IPS DF 6.9 (cell line): Measurements from ENCODE around the gene CALD1.

Experiments
- DNase-seq: peaks from one replicate; pipeline ENCODE4 v3.0.0-alpha.2; 2013; ENCODE audit warnings: low read depth, low spot score
- H3K27ac ChIP-seq: one replicate; pipeline ENCODE4 v1.5.1; 2013; ENCODE audit warnings: low read length, control low read depth
- H3K27me3 ChIP-seq: 2 replicates; pipeline ENCODE4 v1.6.1; 2013; ENCODE audit warnings: mild to moderate bottlenecking, low read length; ENCODE audit not compliant: control insufficient read depth, insufficient read depth
- H3K36me3 ChIP-seq: 2 replicates; pipeline ENCODE4 v1.6.1; 2013; ENCODE audit warnings: low read length; ENCODE audit not compliant: control insufficient read depth, insufficient read depth
- H3K4me1 ChIP-seq: 2 replicates; pipeline ENCODE4 v1.6.1; 2013; ENCODE audit warnings: low read length; ENCODE audit not compliant: control insufficient read depth, insufficient read depth
- H3K4me3 ChIP-seq: 2 replicates; pipeline ENCODE4 v1.5.1; 2013; ENCODE audit warnings: mild to moderate bottlenecking, low read length
- H3K9me3 ChIP-seq: 2 replicates; pipeline ENCODE4 v1.6.1; 2013; ENCODE audit warnings: low read length, inconsistent platforms; ENCODE audit not compliant: control insufficient read depth, insufficient read depth
- WGBS: extraction: QIAGEN DNeasy Blood & Tissue Kit; methylation state at CpG from one replicate; pipeline ENCODE4 v1.1.7; 2013; ENCODE audit warnings: mixed read lengths, missing lambda C conversion rate; ENCODE audit not compliant: insufficient read length, insufficient coverage; 5-methylcytosine and 5-hydroxymethylcytosine counted together

The CALD1 gene

GRCh38 chr7:134806197-134806596, 26.8 kb downstream of the CALD1 start:
- no peaks in the 10 kb centered on the region for H3K9me3 ChIP-seq
- no peak overlapping the region for H3K4me3 ChIP-seq
- H3K4me1 ChIP-seq = no peaks in the 10 kb centered on the region
- 0 out of 2 replicates have a peak, but pooled peaks cover 2% of the 10 kb centered on the region for H3K36me3 ChIP-seq
- no peak for DNase-seq
- no peaks in the 10 kb centered on the region for H3K27me3 ChIP-seq
- H3K27ac ChIP-seq = no peak overlapping the region
- no CpG with 5 or more reads among the region's 4 CpGs for WGBS

- no peaks in the 10 kb centered on the region for H3K4me1 ChIP-seq
- DNase-seq = no peak
- H3K4me3 ChIP-seq = no peak overlapping the region
- 0 out of 2 replicates have a peak, but pooled peaks cover 2% of the 10 kb centered on the region for H3K36me3 ChIP-seq
- no CpG with 5 or more reads among the region's 1 CpG for WGBS
- H3K27me3 ChIP-seq = no peaks in the 10 kb centered on the region
- no peak overlapping the region for H3K27ac ChIP-seq
- H3K9me3 ChIP-seq = no peaks in the 10 kb centered on the region
These were observed 30.2 kb downstream of the CALD1 start for GRCh38 chr7:134809616-134810015.

GRCh38 chr7:134811765-134812164, 32.3 kb downstream of the CALD1 start:
- no CpG with 5 or more reads among the region's 3 CpGs for WGBS
- Histone ChIP-seq H3K27me3 (no peaks in the 10 kb centered on the region), H3K27ac (no peak overlapping the region), H3K36me3 (0 out of 2 replicates have a peak, but pooled peaks cover 2% of the 10 kb centered on the region), H3K4me3 (no peak overlapping the region), H3K9me3 (no peaks in the 10 kb centered on the region), H3K4me1 (no peaks in the 10 kb centered on the region)
- DNase-seq = no peak

GRCh38 chr7:134813663-134814396, 34.4 kb downstream of the CALD1 start:
- H3K36me3 ChIP-seq = 0 out of 2 replicates have a peak, but pooled peaks cover 2% of the 10 kb centered on the region
- no peak overlapping the region for H3K27ac ChIP-seq
- H3K4me3 ChIP-seq = no peak overlapping the region
- H3K27me3 ChIP-seq = no peaks in the 10 kb centered on the region
- H3K9me3 ChIP-seq = no peaks in the 10 kb centered on the region
- no peaks in the 10 kb centered on the region for H3K4me1 ChIP-seq
- no CpG with 5 or more reads among the region's 6 CpGs for WGBS
- no peak for DNase-seq

- no peaks in the 10 kb centered on the region for H3K27me3 ChIP-seq
- no peaks in the 10 kb centered on the region for H3K9me3 ChIP-seq
- 0 out of 2 replicates have a peak, but pooled peaks cover 2% of the 10 kb centered on the region for H3K36me3 ChIP-seq
- H3K27ac ChIP-seq = no peak overlapping the region
- WGBS = no CpG with 5 or more reads among the region's 4 CpGs
- DNase-seq = no peak
- no peak overlapping the region for H3K4me3 ChIP-seq
- no peaks in the 10 kb centered on the region for H3K4me1 ChIP-seq
These were observed 35.4 kb downstream of the CALD1 start for GRCh38 chr7:134814730-134815364.

GRCh38 chr7:134818613-134819345, 39.3 kb downstream of the CALD1 start:
- Histone ChIP-seq H3K27ac (no peak overlapping the region), H3K4me3 (no peak overlapping the region), H3K9me3 (no peaks in the 10 kb centered on the region), H3K27me3 (no peaks in the 10 kb centered on the region), H3K36me3 (no peaks in the 10 kb centered on the region), H3K4me1 (no peaks in the 10 kb centered on the region; the same call in 1 of the 2 replicates)
- WGBS = no CpG with 5 or more reads among the region's 9 CpGs
- no peak for DNase-seq

- no CpG with 5 or more reads among the region's 4 CpGs for WGBS
- Histone ChIP-seq H3K4me1 (no peaks in the 10 kb centered on the region; the same call in 1 of the 2 replicates), H3K27ac (no peak overlapping the region), H3K27me3 (no peaks in the 10 kb centered on the region), H3K9me3 (no peaks in the 10 kb centered on the region), H3K36me3 (no peaks in the 10 kb centered on the region), H3K4me3 (no peak overlapping the region)
- no peak for DNase-seq
These were observed 40.0 kb downstream of the CALD1 start for GRCh38 chr7:134819401-134819800.

GRCh38 chr7:134820295-134820694, 40.9 kb downstream of the CALD1 start:
- no peak for DNase-seq
- no CpG with 5 or more reads among the region's 2 CpGs for WGBS
- no peak overlapping the region for H3K27ac ChIP-seq
- no peaks in the 10 kb centered on the region for H3K36me3 ChIP-seq
- H3K9me3 ChIP-seq = no peaks in the 10 kb centered on the region
- H3K27me3 ChIP-seq = no peaks in the 10 kb centered on the region
- no peak overlapping the region for H3K4me3 ChIP-seq
- H3K4me1 ChIP-seq = no peaks in the 10 kb centered on the region; the same call in 1 of the 2 replicates

GRCh38 chr7:134820778-134821177, 41.3 kb downstream of the CALD1 start:
- no peak overlapping the region for H3K4me3 ChIP-seq
- no peaks in the 10 kb centered on the region for H3K36me3 ChIP-seq
- H3K27me3 ChIP-seq = no peaks in the 10 kb centered on the region
- no CpG with 5 or more reads among the region's 3 CpGs for WGBS
- no peak for DNase-seq
- H3K4me1 ChIP-seq = no peaks in the 10 kb centered on the region; the same call in 1 of the 2 replicates
- no peak overlapping the region for H3K27ac ChIP-seq
- H3K9me3 ChIP-seq = no peaks in the 10 kb centered on the region

GRCh38 chr7:134823400-134823799, 44.0 kb downstream of the CALD1 start:
- no peaks in the 10 kb centered on the region for H3K27me3 ChIP-seq
- H3K27ac ChIP-seq = no peak overlapping the region
- H3K36me3 ChIP-seq = no peaks in the 10 kb centered on the region
- DNase-seq = no peak
- no peak overlapping the region for H3K4me3 ChIP-seq
- H3K9me3 ChIP-seq = no peaks in the 10 kb centered on the region
- H3K4me1 ChIP-seq = no peaks in the 10 kb centered on the region; the same call in 1 of the 2 replicates
- no CpG with 5 or more reads among the region's 1 CpG for WGBS
